H1 (cell line): Measurements from ENCODE around the gene CPSF4L. TPM values are rescaled to one million over a fixed set of nuclear protein-coding genes. Genes with fewer than 3 reads are reported as not detected.

Experiments
- CTCF ChIA-PET: fragments of 300-600 bp; sonication (Branson Sonifier 250); formaldehyde crosslinking; loops from one replicate; lab custom pipeline; 2021; ENCODE audit not compliant: partially characterized antibody; lab: Charles Lee
- POLR2A ChIA-PET: fragments of 300-600 bp; sonication (Branson Sonifier 250); formaldehyde crosslinking; loops from one replicate; lab custom pipeline; 2021; ENCODE audit warnings: inconsistent platforms; ENCODE audit not compliant: partially characterized antibody; lab: Charles Lee
- DNase-seq, 2 experiments: peaks; one replicate each; pipeline versions ENCODE4 v3.0.0 to v3.0.0-alpha.2; 2010 to 2022; ENCODE audit warnings: low spot score in 2 of 2, low read depth in 1 of 2, mixed read lengths in 1 of 2
- FAIRE-seq: peaks from 2 replicates; lab custom pipeline; 2011; peaks lifted over from hg19 to GRCh38; lab: Jason Lieb, UNC
- H2AFZ ChIP-seq: 2 replicates; pipeline ENCODE4 v1.8.1; 2012; ENCODE audit warnings: low read length, inconsistent platforms
- H2AK5ac ChIP-seq: 2 replicates; pipeline ENCODE4 v1.6.1; 2013; ENCODE audit warnings: low read depth, low read length
- H2BK120ac ChIP-seq: replicated peaks from 2 replicates; pipeline ENCODE3; 2013; ENCODE audit warnings: low read depth, low read length, inconsistent platforms
- H2BK12ac ChIP-seq: 2 replicates; pipeline ENCODE4 v1.6.1; 2013; ENCODE audit warnings: low read depth, low read length
- H2BK15ac ChIP-seq: 2 replicates; pipeline ENCODE4 v1.6.1; 2013; ENCODE audit warnings: low read length
- H2BK20ac ChIP-seq: 2 replicates; pipeline ENCODE4 v1.6.1; 2013; ENCODE audit warnings: low read length
- H2BK5ac ChIP-seq: 2 replicates; pipeline ENCODE4 v1.6.1; 2013; ENCODE audit warnings: low read depth, low read length
- H3K14ac ChIP-seq: 2 replicates; pipeline ENCODE4 v1.6.1; 2013; ENCODE audit warnings: inconsistent platforms; ENCODE audit not compliant: insufficient read length
- H3K18ac ChIP-seq: 2 replicates; pipeline ENCODE4 v1.6.1; 2013; ENCODE audit warnings: low read length; ENCODE audit errors: extremely low read depth
- H3K23ac ChIP-seq: 2 replicates; pipeline ENCODE4 v1.6.1; 2013; ENCODE audit warnings: inconsistent platforms; ENCODE audit not compliant: insufficient read length
- H3K23me2 ChIP-seq: 2 replicates; pipeline ENCODE4 v1.6.1; 2013; ENCODE audit warnings: low read depth, low read length
- H3K27ac ChIP-seq: 2 replicates; pipeline ENCODE4 v1.6.1; 2011; ENCODE audit warnings: low read depth, low read length, inconsistent platforms
- H3K27me3 ChIP-seq, 4 experiments: replicated peaks in 1 of 4; 1 replicate in 1 of 4; 2 replicates in 3 of 4; pipeline versions ENCODE4 v1.6.1 to v1.8.1; 2011 to 2013; ENCODE audit warnings: low read length in 3 of 4, mild to moderate bottlenecking in 3 of 4, inconsistent platforms in 2 of 4, mixed read lengths in 2 of 4, moderate library complexity in 1 of 4; ENCODE audit not compliant: control insufficient read depth in 3 of 4, insufficient read depth in 3 of 4; ENCODE audit errors: extremely low read depth in 1 of 4
- H3K36me3 ChIP-seq, 4 experiments: 2 replicates each; pipeline versions ENCODE4 v1.6.1 to v1.8.1; 2011 to 2013; ENCODE audit warnings: mild to moderate bottlenecking in 4 of 4, low read length in 3 of 4, moderate library complexity in 2 of 4, control low read depth in 1 of 4, inconsistent platforms in 1 of 4; ENCODE audit not compliant: insufficient read depth in 4 of 4, control insufficient read depth in 2 of 4
- H3K4ac ChIP-seq: replicated peaks from 2 replicates; pipeline ENCODE3; 2013; ENCODE audit warnings: low read length, low read depth, mixed read lengths, inconsistent platforms; ENCODE audit not compliant: insufficient read length
- H3K4me1 ChIP-seq, 4 experiments: replicated peaks in 1 of 4; 1 replicate in 1 of 4; 2 replicates in 3 of 4; pipeline versions ENCODE4 v1.6.1 to v1.8.1; 2011 to 2013; ENCODE audit warnings: low read length in 3 of 4, inconsistent platforms in 2 of 4, mixed read lengths in 1 of 4; ENCODE audit not compliant: insufficient read depth in 4 of 4, control insufficient read depth in 3 of 4
- H3K4me2 ChIP-seq, 2 experiments: 2 replicates each; pipeline versions ENCODE4 v1.6.1 to v1.8.1; 2011 to 2013; ENCODE audit warnings: low read depth in 2 of 2, low read length in 2 of 2, control low read depth in 1 of 2, inconsistent platforms in 1 of 2, mild to moderate bottlenecking in 1 of 2; ENCODE audit not compliant: insufficient read depth in 1 of 2
- H3K4me3 ChIP-seq, 4 experiments: fragments of 200-600, 300-600 bp in 1 of 4; sonication (generic), shearing (Covaris generic), sonication (Bioruptor Twin) in 1 of 4; 2 replicates each; pipeline versions ENCODE4 v1.5.1 to v1.8.1; 2011 to 2016; ENCODE audit warnings: low read length in 4 of 4, low read depth in 3 of 4, control low read depth in 2 of 4, inconsistent platforms in 2 of 4, mild to moderate bottlenecking in 2 of 4, mixed read lengths in 1 of 4, moderate library complexity in 1 of 4; ENCODE audit not compliant: insufficient read depth in 2 of 4; ENCODE audit errors: extremely low read depth in 1 of 4
- H3K56ac ChIP-seq: replicated peaks from 2 replicates; pipeline ENCODE3; 2013; ENCODE audit warnings: low read depth, mild to moderate bottlenecking, mixed read lengths, low read length, inconsistent platforms; ENCODE audit not compliant: insufficient read length
- H3K79me1 ChIP-seq: 2 replicates; pipeline ENCODE4 v1.6.1; 2013; ENCODE audit warnings: low read depth, low read length, control low read depth
- H3K79me2 ChIP-seq, 2 experiments: 2 replicates each; pipeline versions ENCODE4 v1.6.1 to v1.8.1; 2012 to 2013; ENCODE audit warnings: low read length in 2 of 2, mild to moderate bottlenecking in 2 of 2, inconsistent platforms in 1 of 2; ENCODE audit not compliant: insufficient read depth in 2 of 2, control insufficient read depth in 1 of 2
- H3K9ac ChIP-seq, 4 experiments: replicated peaks in 1 of 4; 1 replicate in 1 of 4; 2 replicates in 3 of 4; pipeline versions ENCODE4 v1.6.1 to v1.8.1; 2011 to 2013; ENCODE audit warnings: low read depth in 3 of 4, low read length in 3 of 4, control low read depth in 2 of 4, mild to moderate bottlenecking in 2 of 4, moderate library complexity in 2 of 4, inconsistent platforms in 1 of 4; ENCODE audit errors: extremely low read depth in 1 of 4
- H3K9me3 ChIP-seq, 2 experiments: 2 replicates each; pipeline versions ENCODE4 v1.6.1 to v1.8.1; 2012 to 2013; ENCODE audit warnings: mild to moderate bottlenecking in 2 of 2, moderate library complexity in 2 of 2, control low read depth in 1 of 2, inconsistent platforms in 1 of 2, low read depth in 1 of 2, low read length in 1 of 2, mixed read lengths in 1 of 2; ENCODE audit not compliant: insufficient read depth in 2 of 2
- H4K20me1 ChIP-seq, 2 experiments: replicated peaks in 1 of 2; 2 replicates each; pipeline versions ENCODE3 to v1.8.1; 2011 to 2013; ENCODE audit warnings: inconsistent platforms in 2 of 2, low read length in 2 of 2, mild to moderate bottlenecking in 1 of 2; ENCODE audit not compliant: insufficient read depth in 2 of 2, control insufficient read depth in 1 of 2
- H4K5ac ChIP-seq: 2 replicates; pipeline ENCODE4 v1.6.1; 2013; ENCODE audit warnings: low read length, low read depth, mixed read lengths, inconsistent platforms; ENCODE audit not compliant: insufficient read length
- H4K8ac ChIP-seq: 2 replicates; pipeline ENCODE4 v1.8.0; 2013; ENCODE audit warnings: mild to moderate bottlenecking, moderate library complexity, low read length, inconsistent platforms; ENCODE audit not compliant: insufficient read depth; ENCODE audit errors: extremely low read depth
- H4K91ac ChIP-seq: replicated peaks from 2 replicates; pipeline ENCODE3; 2013; ENCODE audit warnings: low read length, mixed read lengths, inconsistent platforms; ENCODE audit not compliant: insufficient read length
- BACH1 ChIP-seq: IDR thresholded peaks from 2 replicates; pipeline ENCODE4 v1.6.1; 2012; ENCODE audit warnings: low read length, improper control_type of control experiment
- RBBP5 ChIP-seq: IDR thresholded peaks from 2 replicates; pipeline ENCODE4 v1.7.1; 2012; ENCODE audit warnings: low read depth, mild to moderate bottlenecking, inconsistent platforms, low read length, moderate library complexity, borderline replicate concordance
- SIN3A ChIP-seq, 2 experiments: IDR thresholded peaks in 1 of 2; conservative IDR thresholded peaks in 1 of 2; 2 replicates each; pipeline ENCODE4 v1.6.1; 2011 to 2012; ENCODE audit warnings: low read length in 2 of 2, improper control_type of control experiment in 1 of 2, low read depth in 1 of 2, mild to moderate bottlenecking in 1 of 2
- SRF ChIP-seq: IDR thresholded peaks from 2 replicates; pipeline ENCODE4 v1.6.1; 2011; ENCODE audit warnings: mild to moderate bottlenecking, low read depth, low read length, moderate library complexity
- TAF1 ChIP-seq: IDR thresholded peaks from 2 replicates; pipeline ENCODE4 v1.6.1; 2011; ENCODE audit warnings: mild to moderate bottlenecking, low read depth, low read length
- WGBS, 2 experiments: shearing (Covaris generic) in 1 of 2; methylation state at CpG; one replicate each; pipeline versions ENCODE4 v1.1.6 to v1.1.7; 2013 to 2015; ENCODE audit warnings: low lambda C conversion rate in 2 of 2, mixed read lengths in 2 of 2, inconsistent platforms in 1 of 2, low coverage in 1 of 2, missing lambda C conversion rate in 1 of 2; ENCODE audit not compliant: insufficient replicate concordance in 2 of 2, insufficient coverage in 1 of 2, insufficient read length in 1 of 2; ENCODE audit errors: extremely low coverage in 1 of 2, missing lambda C conversion rate in 1 of 2; 5-methylcytosine and 5-hydroxymethylcytosine counted together
- polyA plus RNA-seq, 7 experiments: library from polyadenylated mRNA; depleted of rRNA in 3 of 7; stranded (reverse) in 5 of 7; unstranded in 2 of 7; fragments of >200 nt in 5 of 7; fragments of 200-250 nt in 2 of 7; gene quantifications; 1 replicate in 5 of 7; 2 replicates in 1 of 7; 4 replicates in 1 of 7; pipeline versions ENCODE4 v1.2.1 to v1.2.3, GENCODE V29; 2011 to 2013; ENCODE audit warnings: missing spikeins in 2 of 7, mixed read lengths in 2 of 7
- total RNA-seq: library from RNA; stranded (reverse); fragmentation: NEBNext Ultra II Directional; extraction: Animal tissue kit (Norgen Biotek cat#: 25700); gene quantifications from 2 replicates; pipeline ENCODE4 v1.2.1, GENCODE V29; 2021

Gene CPSF4L
- total and polyA plus RNA-seq, 2 of the 8 experiments (the other 6 are each of a cell fraction or from before 2014, with no cell fraction given), result not detected

DNA sequence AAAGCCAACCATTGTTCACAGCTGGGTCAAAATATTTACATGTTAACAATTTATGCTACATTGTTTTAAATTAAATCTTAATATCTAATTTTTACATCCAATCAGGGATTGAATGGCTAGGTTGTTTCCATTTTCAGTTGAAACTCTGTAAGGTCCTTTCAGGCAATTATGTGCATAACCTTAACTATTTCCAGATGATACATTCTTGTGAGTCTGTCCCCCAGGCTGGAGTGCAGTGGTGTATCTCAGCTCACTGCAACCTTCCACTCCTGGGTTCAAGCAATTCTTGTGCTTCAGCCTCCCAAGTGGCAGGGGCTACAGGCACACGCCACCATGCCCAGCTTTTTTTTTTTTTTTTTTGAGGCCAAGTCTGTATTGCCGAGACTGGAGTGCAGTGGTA is 39.7 kb upstream of the CPSF4L start:
- no peak overlapping the region for H2BK120ac ChIP-seq
- WGBS, 2 experiments, result 82% methylated on average over 2 of the region's 2 CpGs; no CpG with 5 or more reads in 1 of the 2 experiments
- H3K4me1 ChIP-seq, result peaks cover 8 to 14% (median 12%) of the 10 kb centered on the region in 4 experiments
- no peak overlapping the region for H3K4me3 ChIP-seq
- TF ChIP-seq SRF, result no peak
- TF ChIP-seq RBBP5, result no peak
- TF ChIP-seq TAF1, result no peak
- no peak for TF ChIP-seq SIN3A (conservative IDR thresholded peaks at IDR 0.05 in 1 of 2, IDR thresholded peaks at IDR 0.05 in 1 of 2; ENCODE audit: low read depth in 1 of 2, low read length in 2 of 2)
- TF ChIP-seq BACH1, result no peak
- no peak overlapping the region for H2BK20ac ChIP-seq
- no peak overlapping the region for H2AFZ ChIP-seq
- no peak overlapping the region for H2AK5ac ChIP-seq
- H3K56ac ChIP-seq, result no peak overlapping the region
- H4K8ac ChIP-seq, result no peak overlapping the region
- H4K91ac ChIP-seq, result no peak overlapping the region
- H3K36me3 ChIP-seq, result no peaks in the 10 kb centered on the region
- no peak overlapping the region for H4K5ac ChIP-seq
- peaks cover 0 to 19% of the 10 kb centered on the region in 2 experiments; a peak in 1 of 4 replicates for H3K79me2 ChIP-seq
- POLR2A ChIA-PET, result interaction anchor here (1.7 kb wide), 1 partner anchor 10 kb away, joined by 5 read pairs; no protein-coding TSS in a partner anchor
- H3K14ac ChIP-seq, result no peak overlapping the region
- H3K18ac ChIP-seq, result no peak overlapping the region
- DNase-seq (no peak), FAIRE-seq (no peak)
- H3K9ac ChIP-seq, result no peak overlapping the region
- H3K79me1 ChIP-seq, result no peaks in the 10 kb centered on the region; the same call in 1 of the 2 replicates
- CTCF ChIA-PET, result interaction anchor here (0.6 to 6.1 kb wide), 7 partner anchors 8 to 294 kb away, joined by 3 to 39 read pairs (median 3); partner anchors contain the start of genes CDC42EP4 and CPSF4L
- no peak overlapping the region for H3K23ac ChIP-seq
- no peaks in the 10 kb centered on the region for H3K27me3 ChIP-seq
- no peaks in the 10 kb centered on the region for H3K23me2 ChIP-seq
- H2BK12ac ChIP-seq, result no peak overlapping the region
- H4K20me1 ChIP-seq, result no peaks in the 10 kb centered on the region
- H3K4ac ChIP-seq, result no peak overlapping the region
- no peak overlapping the region for H3K27ac ChIP-seq
- no peaks in the 10 kb centered on the region for H3K9me3 ChIP-seq
- no peak overlapping the region for H2BK5ac ChIP-seq
- no peak overlapping the region for H3K4me2 ChIP-seq
- no peak overlapping the region for H2BK15ac ChIP-seq
